ENCODE data around the gene CD34.
"Not testable (repeated sequence)": the region's sequence is repeated elsewhere in the genome, so short reads cannot be mapped to it uniquely, and the experiment has no call there.

GRCh38 chr1:207925969-207926368 is 15.0 kb upstream of the CD34 start:
- TF ChIP-seq CTCF, POLR2A (IDR thresholded peaks at IDR 0.05): not testable (repeated sequence)
